K562 (cell line): ENCODE results near the gene ZNF595. TPM values are rescaled to one million over a fixed set of nuclear protein-coding genes. Genes with fewer than 3 reads are reported as not detected.

ENCODE experiments used
- ATF7 ChIP-seq: fragments of 450-650 bp; IDR thresholded peaks from 2 replicates; pipeline ENCODE4 v1.7.1; 2014; ENCODE audit warnings: mild to moderate bottlenecking, moderate library complexity
- BCL6 ChIP-seq: fragments of 250-450 bp; sonication (Bioruptor Pico); IDR thresholded peaks from 2 replicates; pipeline ENCODE4 v1.4.0; 2020
- CLOCK ChIP-seq: fragments of 250-450 bp; sonication (Bioruptor Pico); IDR thresholded peaks from 2 replicates; pipeline ENCODE4 v1.4.0; 2020; ENCODE audit warnings: mild to moderate bottlenecking, moderate library complexity, borderline replicate concordance
- DIDO1 ChIP-seq: fragments of 450-650 bp; IDR thresholded peaks from 2 replicates; pipeline ENCODE4 v1.6.1; 2016; ENCODE audit warnings: low read depth, missing biosample characterization, missing genetic modification characterization
- GATAD2A ChIP-seq: fragments of 450-650 bp; IDR thresholded peaks from 2 replicates; pipeline ENCODE4 v1.6.1; 2017
- HBP1 ChIP-seq: fragments of 450-650 bp; formaldehyde crosslinking; IDR thresholded peaks from 2 replicates; pipeline ENCODE4 v1.4.0; 2022; ENCODE audit warnings: missing genetic modification characterization
- KAT8 ChIP-seq: fragments of 450-650 bp; IDR thresholded peaks from 2 replicates; pipeline ENCODE4 v1.6.1; 2016; ENCODE audit warnings: low read depth, mild to moderate bottlenecking
- KDM5B ChIP-seq: fragments of 200-600 bp; sonication (generic); IDR thresholded peaks from 2 replicates; pipeline ENCODE4 v1.6.1; 2012; ENCODE audit warnings: low read depth, mild to moderate bottlenecking, moderate library complexity, low read length, control low read depth, inconsistent platforms; ENCODE audit not compliant: insufficient replicate concordance
- NBN ChIP-seq: fragments of 450-650 bp; IDR thresholded peaks from 2 replicates; pipeline ENCODE4 v1.6.1; 2016; ENCODE audit warnings: low read depth, mild to moderate bottlenecking
- NFIC ChIP-seq: fragments of 450-650 bp; IDR thresholded peaks from 2 replicates; pipeline ENCODE4 v1.6.1; 2017; ENCODE audit warnings: mild to moderate bottlenecking, inconsistent platforms
- NFRKB ChIP-seq: fragments of 450-650 bp; IDR thresholded peaks from 2 replicates; pipeline ENCODE4 v1.6.1; 2016; ENCODE audit warnings: low read depth
- PHB ChIP-seq: fragments of 250-450 bp; sonication (Bioruptor Pico); IDR thresholded peaks from 2 replicates; pipeline ENCODE4 v1.5.0; 2021
- POLR2AphosphoS2 ChIP-seq: IDR thresholded peaks from 2 replicates; pipeline ENCODE4 v1.6.1; 2012; ENCODE audit warnings: low read length, improper control_type of control experiment
- POLR2B ChIP-seq: fragments of 450-650 bp; IDR thresholded peaks from 2 replicates; pipeline ENCODE4 v1.6.1; 2018; ENCODE audit warnings: low read depth; ENCODE audit not compliant: partially characterized antibody
- POLR2H ChIP-seq: IDR thresholded peaks from 2 replicates; pipeline ENCODE4 v1.6.1; 2016; ENCODE audit warnings: missing genetic modification characterization, low read depth, mild to moderate bottlenecking, control low read depth, missing compliant biosample characterization, moderate library complexity
- PPARD ChIP-seq: fragments of 250-450 bp; sonication (Bioruptor Pico); IDR thresholded peaks from 2 replicates; pipeline ENCODE4 v1.8.0; 2022; ENCODE audit warnings: inconsistent platforms, mild to moderate bottlenecking, moderate library complexity
- PTBP1 ChIP-seq: fragments of 200-400 bp; formaldehyde crosslinking; IDR thresholded peaks from 2 replicates; pipeline ENCODE4 v1.6.1; 2017; ENCODE audit warnings: low read depth, low read length
- RBM25 ChIP-seq: fragments of 200-400 bp; formaldehyde crosslinking; IDR thresholded peaks from 2 replicates; pipeline ENCODE4 v1.6.1; 2018; ENCODE audit warnings: low read length, low read depth, moderate library complexity; ENCODE audit not compliant: severe bottlenecking
- TAF9B ChIP-seq: fragments of 450-650 bp; IDR thresholded peaks from 2 replicates; pipeline ENCODE4 v1.6.1; 2018; ENCODE audit warnings: mild to moderate bottlenecking; ENCODE audit not compliant: partially characterized antibody
- TARDBP ChIP-seq: fragments of 450-650 bp; IDR thresholded peaks from 2 replicates; pipeline ENCODE4 v1.6.1; 2016
- ZNF174 ChIP-seq: fragments of 250-450 bp; sonication (Bioruptor Pico); IDR thresholded peaks from 2 replicates; pipeline ENCODE4 v1.4.0; 2020; ENCODE audit warnings: mild to moderate bottlenecking
- ZNF212 ChIP-seq: fragments of 450-650 bp; formaldehyde crosslinking; IDR thresholded peaks from 2 replicates; pipeline ENCODE4 v1.4.0; 2020; ENCODE audit warnings: mild to moderate bottlenecking
- ZNF3 ChIP-seq: fragments of 250-450 bp; sonication (Bioruptor Pico); IDR thresholded peaks from 2 replicates; pipeline ENCODE4 v1.5.0; 2021; ENCODE audit warnings: mild to moderate bottlenecking, moderate library complexity
- ZNF354B ChIP-seq: fragments of 250-450 bp; sonication (Bioruptor Pico); IDR thresholded peaks from 2 replicates; pipeline ENCODE4 v1.4.0; 2020
- ZNF668 ChIP-seq: fragments of 250-450 bp; sonication (Bioruptor Pico); IDR thresholded peaks from 2 replicates; pipeline ENCODE4 v1.8.0; 2022; ENCODE audit warnings: mild to moderate bottlenecking, inconsistent platforms
- polyA plus RNA-seq, 8 experiments: library from polyadenylated mRNA; depleted of rRNA in 4 of 8; stranded (reverse) in 5 of 8; unstranded in 3 of 8; fragments of >200 nt; fragmentation: Nextera tagmentation in 2 of 8; fragmentation: Illumina TruSeq in 1 of 8; extraction: Ambion mirVana in 2 of 8; extraction: Trizol in 1 of 8; gene quantifications; 2 replicates each; pipeline versions ENCODE4 v1.2.1 to v1.2.3, GENCODE V29; 2011 to 2014; ENCODE audit warnings: inconsistent platforms in 1 of 8, missing spikeins in 1 of 8
- total RNA-seq, 7 experiments: library from RNA; depleted of rRNA in 6 of 7; stranded (reverse); fragments of >200 nt in 6 of 7; fragmentation: Illumina TruSeq in 2 of 7; extraction: Trizol in 2 of 7; gene quantifications; 2 replicates each; pipeline versions ENCODE4 v1.2.1 to v1.2.3, GENCODE V29; 2011 to 2021; ENCODE audit warnings: low replicate concordance in 1 of 7
- TF ChIP-seq, protein P1 (sequence below): fragments of 200-800 bp; sonication (Bioruptor generic); IDR thresholded peaks from 2 replicates; pipeline ENCODE4 v1.6.1; 2017; ENCODE audit warnings: missing genetic modification characterization, missing compliant biosample characterization

Gene ZNF595
- total and polyA plus RNA-seq, 9 of the 15 experiments (the other 6 are each of a cell fraction or from before 2014, with no cell fraction given): 116 to 632 (median 237) TPM

GRCh38 chr4:124275-125081 lies 71.4 kb downstream of the ZNF595 start, which contains the start of gene ZNF718 (continued):
- TF ChIP-seq HBP1 (CRISPR knock-in tag) (no peak), ZNF668 (CRISPR knock-in tag) (no peak), DIDO1 (no peak), NFIC (no peak), KAT8 (no peak), ZNF212 (CRISPR knock-in tag) (no peak), POLR2AphosphoS2 (no peak), ATF7 (0 out of 2 replicates have a peak, but pooled peaks have one; percentile 24), CLOCK (no peak), PTBP1 (no peak), NFRKB (peak; percentile 90), RBM25 (peak; percentile 93), NBN (peak; percentile 62), TAF9B (peak; percentile 70), GATAD2A (no peak), KDM5B (peak; percentile 65), POLR2B (peak; percentile 84), ZNF174 (CRISPR knock-in tag) (no peak), PPARD (CRISPR knock-in tag) (no peak), ZNF354B (CRISPR knock-in tag) (no peak), POLR2H (tag) (peak; percentile 93), PHB (no peak), TARDBP (no peak), ZNF3 (CRISPR knock-in tag) (no peak), BCL6 (CRISPR knock-in tag) (no peak)
- TF ChIP-seq, protein P1, sequence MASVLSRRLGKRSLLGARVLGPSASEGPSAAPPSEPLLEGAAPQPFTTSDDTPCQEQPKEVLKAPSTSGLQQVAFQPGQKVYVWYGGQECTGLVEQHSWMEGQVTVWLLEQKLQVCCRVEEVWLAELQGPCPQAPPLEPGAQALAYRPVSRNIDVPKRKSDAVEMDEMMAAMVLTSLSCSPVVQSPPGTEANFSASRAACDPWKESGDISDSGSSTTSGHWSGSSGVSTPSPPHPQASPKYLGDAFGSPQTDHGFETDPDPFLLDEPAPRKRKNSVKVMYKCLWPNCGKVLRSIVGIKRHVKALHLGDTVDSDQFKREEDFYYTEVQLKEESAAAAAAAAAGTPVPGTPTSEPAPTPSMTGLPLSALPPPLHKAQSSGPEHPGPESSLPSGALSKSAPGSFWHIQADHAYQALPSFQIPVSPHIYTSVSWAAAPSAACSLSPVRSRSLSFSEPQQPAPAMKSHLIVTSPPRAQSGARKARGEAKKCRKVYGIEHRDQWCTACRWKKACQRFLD (CRISPR knock-in tag): no peak
